Measurements from ENCODE around the gene ACOX3.

DNA sequence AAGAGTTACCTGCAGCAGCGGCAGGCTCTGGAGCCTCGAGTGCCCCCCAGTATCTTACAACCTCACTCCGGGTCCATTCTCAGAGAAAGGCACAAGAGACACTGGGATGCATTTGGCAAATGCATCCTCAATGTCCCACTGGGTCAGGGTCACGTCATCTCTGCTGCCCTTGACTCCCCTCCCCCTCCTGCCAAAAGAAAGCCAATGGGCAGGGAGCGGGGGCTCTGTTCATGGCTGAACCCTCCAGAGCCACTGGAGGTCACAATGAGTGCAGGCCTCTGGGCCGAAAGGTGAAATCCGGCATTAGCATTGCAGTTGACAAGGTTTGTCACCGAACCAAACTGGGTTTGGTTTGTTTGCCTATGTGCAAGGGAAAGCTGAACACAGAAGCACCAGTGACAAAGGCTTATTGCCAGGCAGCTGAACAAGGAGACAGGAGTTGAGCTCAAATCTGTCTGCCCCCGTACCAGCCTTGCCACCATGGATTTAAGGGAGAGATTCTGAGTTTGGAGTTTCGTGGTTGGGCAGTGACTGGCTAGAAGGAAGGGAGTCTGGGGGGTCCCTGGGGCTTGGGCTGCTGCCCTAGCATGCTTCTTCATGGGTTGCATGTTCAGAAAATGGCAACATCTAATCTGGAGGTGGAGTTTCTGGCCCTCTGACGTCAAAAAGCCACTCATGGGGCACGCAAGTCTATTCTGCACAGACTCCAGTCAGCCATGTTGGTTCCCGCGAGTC, 106.6 kb downstream of the ACOX3 start:
- TF ChIP-seq POLR2A (IDR thresholded peaks at IDR 0.05; ENCODE audit: low read depth, low read length) (no peak), POLR2AphosphoS5 (IDR thresholded peaks at IDR 0.05; ENCODE audit: low read depth, low read length) (no peak), TAF1 (IDR thresholded peaks at IDR 0.05; ENCODE audit: borderline replicate concordance, low read depth, low read length) (no peak)
